Measurements from ENCODE around the gene BTBD2.

- TF ChIP-seq CTCF (IDR thresholded peaks at IDR 0.05) (no peak), ZFX (IDR thresholded peaks at IDR 0.05; ENCODE audit: borderline replicate concordance) (no peak)
Measured at GRCh38 chr19:2057484-2058469, 42.3 kb upstream of the BTBD2 start.

All from 22Rv1 (cell line).